ENCODE data around the gene TESK2.
A peak's percentile ranks its signal among the peaks of the same experiment; 100 is the strongest.
"Not testable (repeated sequence)": the region's sequence is repeated elsewhere in the genome, so short reads cannot be mapped to it uniquely, and the experiment has no call there.

TESK2 gene

DNA sequence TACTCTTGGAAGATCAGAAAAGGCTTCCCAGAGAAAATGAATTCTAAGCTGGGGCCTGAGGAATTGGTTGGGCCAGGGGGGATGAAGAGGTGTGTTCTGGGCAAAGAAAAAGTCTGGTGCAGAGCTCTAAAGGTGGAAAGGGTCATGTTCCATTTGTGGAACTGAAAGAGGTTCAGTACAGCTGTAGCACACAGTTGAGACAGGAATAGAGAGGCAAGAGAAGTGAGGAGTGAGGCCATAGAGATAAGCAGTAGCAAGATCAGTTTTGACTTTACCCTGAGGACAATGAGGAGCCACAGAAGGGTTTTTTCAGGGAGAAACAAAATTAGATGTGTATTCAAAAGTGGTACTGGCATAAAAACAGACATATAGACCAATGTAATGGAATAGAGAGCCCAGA is 120.4 kb downstream of the TESK2 start:
- ChIA-PET CTCF (interaction anchor here (1.1 kb wide), 1 partner anchor 17 kb away, joined by 4 read pairs; no protein-coding TSS in a partner anchor), POLR2A (no interaction called here)
- Histone ChIP-seq H3K27me3 (replicated peaks in 2 of 5; ENCODE audit: control insufficient read depth in 4 of 5, insufficient read depth in 5 of 5, low read length in 4 of 5) (no peaks in the 10 kb centered on the region), H3K4me1 (ENCODE audit: control extremely low read depth in 1 of 4, control insufficient read depth in 4 of 4, insufficient read depth in 4 of 4, low read length in 3 of 4) (peaks cover 0 to 3% (median under 1%) of the 10 kb centered on the region in 4 experiments), H3K36me3 (ENCODE audit: control insufficient read depth in 4 of 4, insufficient read depth in 4 of 4, low read length in 3 of 4) (no peaks in the 10 kb centered on the region), H3K9me3 (ENCODE audit: control extremely low read depth in 1 of 5, control insufficient read depth in 4 of 5, insufficient read depth in 2 of 5, low read depth in 1 of 5, low read length in 4 of 5) (no peaks in the 10 kb centered on the region), H3K27ac (ENCODE audit: insufficient read depth in 1 of 2, low read depth in 1 of 2, low read length in 2 of 2, poor library complexity in 1 of 2, severe bottlenecking in 2 of 2) (no peak overlapping the region), H3K4me3 (ENCODE audit: control insufficient read depth in 1 of 7, extremely low read depth in 1 of 7, insufficient read depth in 4 of 7, low read depth in 2 of 7, low read length in 6 of 7) (no peak overlapping the region)
- DNase-seq, result no peak

DNA sequence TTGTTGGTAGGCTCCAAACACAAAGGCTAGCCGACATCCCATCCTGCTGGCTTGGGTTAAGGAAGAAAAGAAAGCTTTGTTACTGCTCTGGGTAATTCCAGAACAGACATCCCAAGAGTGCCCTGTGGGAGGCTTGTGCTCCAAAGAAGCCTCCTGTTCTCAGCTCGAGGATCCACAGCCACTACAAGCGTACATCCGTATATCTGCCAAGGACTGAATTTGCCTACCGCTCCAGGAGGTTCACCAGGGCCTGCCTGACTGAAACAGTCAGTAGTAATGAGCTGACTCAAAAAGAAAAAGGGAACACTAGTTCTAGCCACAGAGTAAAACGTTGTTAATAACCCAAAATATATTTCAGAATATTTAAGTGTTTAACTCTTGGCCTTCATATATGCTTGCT is 125.9 kb downstream of the TESK2 start:
- Histone ChIP-seq H3K27me3 (replicated peaks in 2 of 5; ENCODE audit: control insufficient read depth in 4 of 5, insufficient read depth in 5 of 5, low read length in 4 of 5) (no peaks in the 10 kb centered on the region), H3K27ac (ENCODE audit: insufficient read depth in 1 of 2, low read depth in 1 of 2, low read length in 2 of 2, poor library complexity in 1 of 2, severe bottlenecking in 2 of 2) (no peak overlapping the region), H3K9me3 (ENCODE audit: control extremely low read depth in 1 of 5, control insufficient read depth in 4 of 5, insufficient read depth in 2 of 5, low read depth in 1 of 5, low read length in 4 of 5) (no peaks in the 10 kb centered on the region), H3K4me3 (ENCODE audit: control insufficient read depth in 1 of 7, extremely low read depth in 1 of 7, insufficient read depth in 4 of 7, low read depth in 2 of 7, low read length in 6 of 7) (no peak overlapping the region), H3K36me3 (ENCODE audit: control insufficient read depth in 4 of 4, insufficient read depth in 4 of 4, low read length in 3 of 4) (no peaks in the 10 kb centered on the region), H3K4me1 (ENCODE audit: control extremely low read depth in 1 of 4, control insufficient read depth in 4 of 4, insufficient read depth in 4 of 4, low read length in 3 of 4) (peaks cover 0 to 12% (median 2%) of the 10 kb centered on the region in 4 experiments)
- POLR2A ChIA-PET, result interaction anchor here (0.6 kb wide), 1 partner anchor 20 kb away, joined by 3 read pairs; no protein-coding TSS in a partner anchor
- DNase-seq, result no peak
- 94% methylated on average over 5 of the region's 6 CpGs for WGBS (ENCODE audit: insufficient coverage)
- CTCF ChIA-PET, result interaction anchor here (0.6 to 2.1 kb wide), 5 partner anchors 13 to 442 kb away, joined by 3 to 17 read pairs (median 4); partner anchors contain the start of gene TESK2

DNA sequence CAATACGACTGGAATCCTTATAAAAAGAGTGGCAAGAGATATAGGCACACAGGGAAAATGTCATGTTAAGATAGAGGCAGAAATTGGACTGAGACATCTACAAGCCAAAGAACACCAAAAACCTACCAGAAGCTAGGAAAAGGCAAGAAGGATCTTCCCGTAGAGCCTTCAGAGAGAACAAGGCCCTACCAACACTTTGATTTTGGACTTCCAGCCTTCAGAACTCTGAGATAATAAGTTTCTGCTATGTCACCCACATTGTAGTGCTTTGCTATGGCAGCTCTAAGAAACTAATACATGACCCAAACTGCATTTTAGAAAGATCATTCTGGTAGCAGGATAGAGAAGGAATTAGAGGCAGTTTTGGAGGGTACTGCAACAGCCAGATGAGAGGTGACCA is 126.7 kb downstream of the TESK2 start:
- H3K27me3 ChIP-seq (replicated peaks in 2 of 5; ENCODE audit: control insufficient read depth in 4 of 5, insufficient read depth in 5 of 5, low read length in 4 of 5), result no peaks in the 10 kb centered on the region
- ChIA-PET CTCF (interaction anchor here (0.6 to 2.1 kb wide), 5 partner anchors 10 to 443 kb away, joined by 3 to 17 read pairs (median 4); partner anchors contain the start of gene TESK2), POLR2A (no interaction called here)
- WGBS (ENCODE audit: insufficient coverage), result 100% methylated on average over 1 of the region's 2 CpGs
- DNase-seq, result no peak
- H3K4me3 ChIP-seq (ENCODE audit: control insufficient read depth in 1 of 7, extremely low read depth in 1 of 7, insufficient read depth in 4 of 7, low read depth in 2 of 7, low read length in 6 of 7), result no peak overlapping the region
- peaks cover 0 to 17% (median 3%) of the 10 kb centered on the region in 4 experiments for H3K4me1 ChIP-seq (ENCODE audit: control extremely low read depth in 1 of 4, control insufficient read depth in 4 of 4, insufficient read depth in 4 of 4, low read length in 3 of 4)
- no peaks in the 10 kb centered on the region for H3K9me3 ChIP-seq (ENCODE audit: control extremely low read depth in 1 of 5, control insufficient read depth in 4 of 5, insufficient read depth in 2 of 5, low read depth in 1 of 5, low read length in 4 of 5)
- H3K36me3 ChIP-seq (ENCODE audit: control insufficient read depth in 4 of 4, insufficient read depth in 4 of 4, low read length in 3 of 4), result no peaks in the 10 kb centered on the region
- no peak overlapping the region for H3K27ac ChIP-seq (ENCODE audit: insufficient read depth in 1 of 2, low read depth in 1 of 2, low read length in 2 of 2, poor library complexity in 1 of 2, severe bottlenecking in 2 of 2)

DNA sequence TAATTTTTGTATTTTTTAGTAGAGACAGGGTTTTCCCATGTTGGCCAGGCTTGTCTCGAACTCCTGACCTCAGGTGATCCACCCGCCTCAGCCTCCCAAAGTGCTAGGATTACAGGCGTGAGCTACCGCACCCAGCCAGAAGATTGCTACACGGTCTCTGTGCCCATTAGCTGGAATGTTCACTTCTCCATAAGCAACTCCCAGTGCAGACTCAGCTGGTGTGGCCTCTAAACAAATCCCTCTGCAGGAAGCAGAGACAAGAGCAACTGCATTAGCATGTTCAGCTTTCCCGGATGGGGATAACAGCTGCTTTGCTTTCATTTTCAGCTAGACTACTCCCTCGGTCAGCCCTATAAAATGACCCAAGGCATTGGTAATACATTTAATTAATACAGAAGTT is 130.0 kb downstream of the TESK2 start:
- DNase-seq; H3K27me3 ChIP-seq (replicated peaks in 2 of 5; ENCODE audit: control insufficient read depth in 4 of 5, insufficient read depth in 5 of 5, low read length in 4 of 5); H3K36me3 ChIP-seq (ENCODE audit: control insufficient read depth in 4 of 4, insufficient read depth in 4 of 4, low read length in 3 of 4); H3K9me3 ChIP-seq (ENCODE audit: control extremely low read depth in 1 of 5, control insufficient read depth in 4 of 5, insufficient read depth in 2 of 5, low read depth in 1 of 5, low read length in 4 of 5); H3K27ac ChIP-seq (ENCODE audit: insufficient read depth in 1 of 2, low read depth in 1 of 2, low read length in 2 of 2, poor library complexity in 1 of 2, severe bottlenecking in 2 of 2); POLR2A ChIA-PET: not testable (repeated sequence)
- CTCF ChIA-PET, result interaction anchor here (1.0 to 11.4 kb wide), 10 partner anchors 8 to 139 kb away, joined by 3 to 190 read pairs (median 6); partner anchors contain the start of genes CCDC163, MMACHC, MUTYH and TESK2
- 74% methylated on average over 6 of the region's 7 CpGs for WGBS (ENCODE audit: insufficient coverage)
- H3K4me3 ChIP-seq (ENCODE audit: control insufficient read depth in 1 of 7, extremely low read depth in 1 of 7, insufficient read depth in 4 of 7, low read depth in 2 of 7, low read length in 6 of 7), result peak overlapping the region in 3 of 7 experiments; percentile 7 to 74 (median 58)
- H3K4me1 ChIP-seq (ENCODE audit: control extremely low read depth in 1 of 4, control insufficient read depth in 4 of 4, insufficient read depth in 4 of 4, low read length in 3 of 4), result peaks cover 0 to 20% (median 3%) of the 10 kb centered on the region in 4 experiments

DNA sequence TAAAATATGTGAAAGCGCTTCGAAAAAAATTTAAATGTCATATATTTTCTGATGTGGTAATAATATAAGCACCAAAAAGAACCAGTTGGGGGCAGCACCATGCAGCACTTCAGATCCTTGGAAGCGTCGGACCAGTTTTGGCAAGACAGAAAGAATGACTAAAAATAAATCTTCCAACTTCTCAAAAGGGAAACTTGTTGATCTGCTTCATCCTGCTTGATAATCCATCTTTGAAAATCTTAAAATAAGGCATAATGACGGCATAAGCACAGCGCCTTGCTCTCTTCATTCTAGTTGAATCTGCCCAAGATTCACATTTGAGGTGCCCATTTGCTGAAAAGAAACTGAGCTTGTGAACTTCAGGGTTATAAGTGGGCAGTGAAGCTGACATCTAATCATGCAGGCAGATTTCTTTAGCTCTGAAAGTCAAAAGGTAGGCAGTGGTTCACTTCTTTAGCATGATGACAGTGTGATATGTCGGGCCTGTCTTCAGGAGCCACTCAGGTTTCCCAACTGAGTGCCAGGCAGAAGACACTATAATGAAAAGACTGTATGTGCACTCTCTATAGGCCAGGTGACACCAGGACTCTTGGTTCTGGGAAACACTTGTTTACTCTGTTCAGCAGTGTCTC is 131.0 kb downstream of the TESK2 start:
- Histone ChIP-seq H3K27me3 (replicated peaks in 2 of 5; ENCODE audit: control insufficient read depth in 4 of 5, insufficient read depth in 5 of 5, low read length in 4 of 5) (no peaks in the 10 kb centered on the region), H3K27ac (ENCODE audit: insufficient read depth in 1 of 2, low read depth in 1 of 2, low read length in 2 of 2, poor library complexity in 1 of 2, severe bottlenecking in 2 of 2) (no peak overlapping the region), H3K4me3 (ENCODE audit: control insufficient read depth in 1 of 7, extremely low read depth in 1 of 7, insufficient read depth in 4 of 7, low read depth in 2 of 7, low read length in 6 of 7) (peak overlapping the region in 2 of 7 experiments; percentile 7 to 66), H3K4me1 (ENCODE audit: control extremely low read depth in 1 of 4, control insufficient read depth in 4 of 4, insufficient read depth in 4 of 4, low read length in 3 of 4) (peaks cover 2 to 25% (median 5%) of the 10 kb centered on the region in 4 experiments), H3K9me3 (ENCODE audit: control extremely low read depth in 1 of 5, control insufficient read depth in 4 of 5, insufficient read depth in 2 of 5, low read depth in 1 of 5, low read length in 4 of 5) (no peaks in the 10 kb centered on the region), H3K36me3 (ENCODE audit: control insufficient read depth in 4 of 4, insufficient read depth in 4 of 4, low read length in 3 of 4) (peaks cover 0 to under 1% (median 0%) of the 10 kb centered on the region in 4 experiments)
- WGBS (ENCODE audit: insufficient coverage), result 0% methylated on average over 4 of the region's 7 CpGs
- peak; percentile 68 to 87 (median 81) for DNase-seq
- CTCF ChIA-PET, result interaction anchor here (0.7 to 11.4 kb wide), 13 partner anchors 12 to 260 kb away, joined by 3 to 190 read pairs (median 5); partner anchors contain the start of genes CCDC163, MMACHC, MUTYH and TESK2
- POLR2A ChIA-PET, result interaction anchor here (0.7 to 1.5 kb wide), 2 partner anchors 133 to 159 kb away, joined by 3 to 4 read pairs; no protein-coding TSS in a partner anchor

DNA sequence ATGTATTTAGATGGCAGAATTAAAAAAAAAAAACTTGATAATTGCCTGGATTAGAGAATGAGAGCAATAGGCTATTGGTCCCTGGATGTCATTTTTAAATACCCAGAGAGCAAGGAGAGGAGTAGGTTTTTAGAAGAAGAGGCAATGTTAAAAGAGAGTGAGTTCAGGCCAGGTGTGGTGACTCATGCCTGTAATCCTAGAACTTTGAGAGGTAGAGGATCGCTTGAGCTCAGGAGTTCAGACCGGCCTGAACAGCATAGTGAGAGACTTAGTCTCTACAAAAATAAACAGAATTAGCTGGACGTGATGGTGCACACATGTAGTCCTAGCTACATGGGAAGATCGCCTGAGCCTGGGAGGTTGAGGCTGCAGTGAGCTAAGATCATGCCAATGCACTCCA is 134.8 kb downstream of the TESK2 start:
- ChIA-PET CTCF (interaction anchor here (0.6 to 11.4 kb wide), 10 partner anchors 8 to 423 kb away, joined by 3 to 190 read pairs (median 3); partner anchors contain the start of genes CCDC163, MMACHC and TESK2), POLR2A (no interaction called here)
- H3K4me3 ChIP-seq (ENCODE audit: control insufficient read depth in 1 of 7, extremely low read depth in 1 of 7, insufficient read depth in 4 of 7, low read depth in 2 of 7, low read length in 6 of 7), result no peak overlapping the region
- no peak for DNase-seq
- H3K27ac ChIP-seq (ENCODE audit: insufficient read depth in 1 of 2, low read depth in 1 of 2, low read length in 2 of 2, poor library complexity in 1 of 2, severe bottlenecking in 2 of 2), result no peak overlapping the region
- H3K36me3 ChIP-seq (ENCODE audit: control insufficient read depth in 4 of 4, insufficient read depth in 4 of 4, low read length in 3 of 4), result peaks cover 0 to 3% (median 0%) of the 10 kb centered on the region in 4 experiments
- H3K27me3 ChIP-seq (replicated peaks in 2 of 5; ENCODE audit: control insufficient read depth in 4 of 5, insufficient read depth in 5 of 5, low read length in 4 of 5), result no peaks in the 10 kb centered on the region
- H3K4me1 ChIP-seq (ENCODE audit: control extremely low read depth in 1 of 4, control insufficient read depth in 4 of 4, insufficient read depth in 4 of 4, low read length in 3 of 4), result peaks cover 2 to 23% (median 12%) of the 10 kb centered on the region in 4 experiments
- H3K9me3 ChIP-seq (ENCODE audit: control extremely low read depth in 1 of 5, control insufficient read depth in 4 of 5, insufficient read depth in 2 of 5, low read depth in 1 of 5, low read length in 4 of 5), result no peaks in the 10 kb centered on the region
- 97% methylated on average over 4 of the region's 4 CpGs for WGBS (ENCODE audit: insufficient coverage)

DNA sequence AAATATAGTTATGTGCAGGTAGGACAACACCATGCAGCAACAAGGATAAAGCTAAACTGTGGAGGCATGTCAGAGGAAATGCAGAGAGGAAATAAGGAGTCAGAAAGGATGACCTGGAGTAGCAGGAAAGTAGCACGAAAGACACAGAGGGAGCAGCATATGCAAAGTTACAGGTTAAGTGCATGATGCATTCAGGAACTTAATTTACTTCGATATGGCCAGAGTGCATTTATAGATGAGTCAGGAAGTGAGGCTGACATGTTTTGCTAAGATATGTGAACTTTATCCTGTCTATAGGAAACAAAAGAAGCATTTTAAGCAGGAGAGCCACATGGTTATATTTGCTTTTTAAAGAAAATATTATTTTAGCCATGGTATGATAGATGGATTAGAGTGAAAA is 135.3 kb downstream of the TESK2 start:
- Histone ChIP-seq H3K36me3 (ENCODE audit: control insufficient read depth in 4 of 4, insufficient read depth in 4 of 4, low read length in 3 of 4) (peaks cover 0 to 3% (median 0%) of the 10 kb centered on the region in 4 experiments), H3K27ac (ENCODE audit: insufficient read depth in 1 of 2, low read depth in 1 of 2, low read length in 2 of 2, poor library complexity in 1 of 2, severe bottlenecking in 2 of 2) (no peak overlapping the region), H3K27me3 (replicated peaks in 2 of 5; ENCODE audit: control insufficient read depth in 4 of 5, insufficient read depth in 5 of 5, low read length in 4 of 5) (no peaks in the 10 kb centered on the region), H3K9me3 (ENCODE audit: control extremely low read depth in 1 of 5, control insufficient read depth in 4 of 5, insufficient read depth in 2 of 5, low read depth in 1 of 5, low read length in 4 of 5) (no peaks in the 10 kb centered on the region), H3K4me3 (ENCODE audit: control insufficient read depth in 1 of 7, extremely low read depth in 1 of 7, insufficient read depth in 4 of 7, low read depth in 2 of 7, low read length in 6 of 7) (no peak overlapping the region), H3K4me1 (ENCODE audit: control extremely low read depth in 1 of 4, control insufficient read depth in 4 of 4, insufficient read depth in 4 of 4, low read length in 3 of 4) (peaks cover 2 to 20% (median 13%) of the 10 kb centered on the region in 4 experiments)
- 0% methylated on average over 2 of the region's 2 CpGs for WGBS (ENCODE audit: insufficient coverage)
- no peak for DNase-seq
- ChIA-PET CTCF (interaction anchor here (1.1 to 11.4 kb wide), 4 partner anchors 7 to 355 kb away, joined by 3 to 190 read pairs (median 26); partner anchors contain the start of gene TESK2), POLR2A (no interaction called here)
